CD14-positive monocyte (primary cell): ENCODE data around the gene ST7. TPM values are rescaled to one million over a fixed set of nuclear protein-coding genes. Genes with fewer than 3 reads are reported as not detected.

Experiments
- DNase-seq, 3 donors: peaks; one replicate each; pipeline ENCODE4 v3.0.0-alpha.2; 2011 to 2022
- H2AFZ ChIP-seq: 2 replicates; pipeline ENCODE4 v1.6.0; 2012; ENCODE audit warnings: mild to moderate bottlenecking, low read depth, low read length, inconsistent platforms; ENCODE audit not compliant: insufficient read depth, poor library complexity, severe bottlenecking
- H3K27ac ChIP-seq, 2 donors: 1 replicate in 1 of 2; 2 replicates in 1 of 2; pipeline ENCODE4 v1.5.1; 2012 to 2013; ENCODE audit warnings: low read length in 2 of 2, control low read depth in 1 of 2, inconsistent platforms in 1 of 2, low read depth in 1 of 2, mild to moderate bottlenecking in 1 of 2
- H3K27me3 ChIP-seq, 2 donors: one replicate each; pipeline versions ENCODE4 v1.6.0 to v1.6.1; 2011 to 2013; ENCODE audit warnings: low read length in 2 of 2; ENCODE audit not compliant: control insufficient read depth in 2 of 2, insufficient read depth in 2 of 2
- H3K36me3 ChIP-seq, 2 donors: replicated peaks in 1 of 2; 1 replicate in 1 of 2; 2 replicates in 1 of 2; pipeline versions ENCODE4 v1.5.1 to v1.6.1; 2012 to 2013; ENCODE audit warnings: low read length in 2 of 2, control low read depth in 1 of 2, inconsistent platforms in 1 of 2, mild to moderate bottlenecking in 1 of 2; ENCODE audit not compliant: insufficient read depth in 2 of 2, control insufficient read depth in 1 of 2
- H3K4me1 ChIP-seq, 2 donors: 1 replicate in 1 of 2; 2 replicates in 1 of 2; pipeline versions ENCODE4 v1.5.1 to v1.6.1; 2012 to 2013; ENCODE audit warnings: low read length in 2 of 2, control low read depth in 1 of 2, inconsistent platforms in 1 of 2, mild to moderate bottlenecking in 1 of 2, moderate library complexity in 1 of 2; ENCODE audit not compliant: insufficient read depth in 2 of 2, control insufficient read depth in 1 of 2
- H3K4me2 ChIP-seq: replicated peaks from 2 replicates; pipeline ENCODE3; 2012; ENCODE audit warnings: low read length, moderate library complexity, mild to moderate bottlenecking; ENCODE audit not compliant: poor library complexity, severe bottlenecking; ENCODE audit errors: extremely low read depth
- H3K4me3 ChIP-seq, 3 experiments: fragments of 200-600 bp in 1 of 3; sonication (generic) in 1 of 3; replicated peaks in 1 of 3; 1 replicate in 2 of 3; 2 replicates in 1 of 3; pipeline ENCODE4 v1.5.1; 2011 to 2013; ENCODE audit warnings: low read length in 3 of 3, mild to moderate bottlenecking in 3 of 3, control low read depth in 2 of 3, low read depth in 2 of 3, inconsistent platforms in 1 of 3, moderate library complexity in 1 of 3
- H3K79me2 ChIP-seq: 2 replicates; pipeline ENCODE4 v1.6.0; 2012; ENCODE audit warnings: mild to moderate bottlenecking, control low read depth, inconsistent platforms, low read length, moderate library complexity; ENCODE audit not compliant: insufficient read depth
- H3K9ac ChIP-seq: 2 replicates; pipeline ENCODE4 v1.6.0; 2017; ENCODE audit warnings: low read length, mild to moderate bottlenecking; ENCODE audit not compliant: insufficient read depth, poor library complexity, severe bottlenecking
- H3K9me3 ChIP-seq, 2 donors: replicated peaks in 1 of 2; 1 replicate in 1 of 2; 2 replicates in 1 of 2; pipeline versions ENCODE4 v1.5.1 to v1.6.1; 2012 to 2013; ENCODE audit warnings: low read length in 2 of 2, control low read depth in 1 of 2; ENCODE audit not compliant: control insufficient read depth in 1 of 2, insufficient read depth in 1 of 2
- H4K20me1 ChIP-seq: 2 replicates; pipeline ENCODE4 v1.6.0; 2012; ENCODE audit warnings: mild to moderate bottlenecking, low read length, control low read depth, moderate library complexity; ENCODE audit not compliant: insufficient read depth
- H3K27ac Mint-ChIP-seq, 7 donors: one replicate each; pipeline ENCODE4 v1.8.0; 2020; ENCODE audit warnings: mild to moderate bottlenecking in 7 of 7, mixed read lengths in 7 of 7, moderate library complexity in 6 of 7, inconsistent platforms in 2 of 7
- H3K27me3 Mint-ChIP-seq, 3 donors: one replicate each; pipeline ENCODE4 v1.8.0; 2021 to 2022; ENCODE audit warnings: low read depth in 3 of 3, mild to moderate bottlenecking in 3 of 3, mixed read lengths in 3 of 3, moderate library complexity in 3 of 3, inconsistent platforms in 1 of 3
- H3K36me3 Mint-ChIP-seq, 2 donors: one replicate each; pipeline ENCODE4 v1.8.0; 2020; ENCODE audit warnings: mixed read lengths in 2 of 2, inconsistent platforms in 1 of 2, mild to moderate bottlenecking in 1 of 2
- H3K4me1 Mint-ChIP-seq: one replicate; pipeline ENCODE4 v1.8.0; 2020; ENCODE audit warnings: mild to moderate bottlenecking, mixed read lengths
- H3K4me3 Mint-ChIP-seq, 2 donors: one replicate each; pipeline ENCODE4 v1.8.0; 2020; ENCODE audit warnings: mild to moderate bottlenecking in 2 of 2, mixed read lengths in 2 of 2, moderate library complexity in 1 of 2
- H3K9me3 Mint-ChIP-seq, 7 donors: one replicate each; pipeline ENCODE4 v1.8.0; 2020 to 2022; ENCODE audit warnings: mixed read lengths in 7 of 7, mild to moderate bottlenecking in 6 of 7, moderate library complexity in 6 of 7, inconsistent platforms in 2 of 7
- WGBS: methylation state at CpG from one replicate; pipeline ENCODE4 v1.1.5; 2013; ENCODE audit warnings: missing lambda C conversion rate; ENCODE audit not compliant: insufficient coverage; 5-methylcytosine and 5-hydroxymethylcytosine counted together
- intact Hi-C, 2 donors: fragments of 100-400 bp; cut with micrococcal nuclease; formaldehyde crosslinking; loops; one replicate each; pipeline versions ENCODE4 v1.15.0 to v1.15.1; 2023
- polyA plus RNA-seq, 3 donors: library from polyadenylated mRNA; depleted of rRNA in 1 of 3; unstranded in 2 of 3; stranded (reverse) in 1 of 3; fragments of 300-500 nt in 2 of 3; fragments of >200 nt in 1 of 3; fragmentation: Illumina TruSeq in 2 of 3; gene quantifications; 1 replicate in 2 of 3; 2 replicates in 1 of 3; pipeline ENCODE4 v1.2.3, GENCODE V29; 2012 to 2021
- TF ChIP-seq, protein P1 (sequence below): fragments of 200-600 bp; IDR thresholded peaks from one replicate; pipeline ENCODE4 v1.8.0; 2022; ENCODE audit warnings: antibody characterized with exemption, mild to moderate bottlenecking

ST7 gene
- polyA plus RNA-seq, 3 donors = 3.6 to 5.5 (median 4.1) TPM

GRCh38 chr7:116953906-116954838 lies 871 bp downstream of the ST7 start:
- Mint-ChIP-seq H3K4me1 (peaks cover 31% of the 10 kb centered on the region), H3K36me3 (peaks cover 0 to 2% of the 10 kb centered on the region in 2 donors), H3K27ac (peak overlapping the region; percentile 73 to 94 (median 88)), H3K9me3 (peaks cover 0 to 6% (median 2%) of the 10 kb centered on the region in 7 donors), H3K4me3 (peak overlapping the region; percentile 99), H3K27me3 (peaks cover 0 to 2% (median 2%) of the 10 kb centered on the region in 3 donors)
- Histone ChIP-seq H3K36me3 (no peaks in the 10 kb centered on the region), H3K79me2 (peaks cover 32% of the 10 kb centered on the region), H2AFZ (peak overlapping the region; percentile 90), H3K9ac (peak overlapping the region; percentile 94), H4K20me1 (no peaks in the 10 kb centered on the region), H3K9me3 (no peaks in the 10 kb centered on the region), H3K27me3 (no peaks in the 10 kb centered on the region), H3K4me3 (peak overlapping the region; percentile 52 to 91 (median 91)), H3K4me1 (peaks cover 14 to 24% of the 10 kb centered on the region in 2 donors), H3K27ac (peak overlapping the region; percentile 34 to 81), H3K4me2 (peak overlapping the region; percentile 89)
- TF ChIP-seq, protein P1, sequence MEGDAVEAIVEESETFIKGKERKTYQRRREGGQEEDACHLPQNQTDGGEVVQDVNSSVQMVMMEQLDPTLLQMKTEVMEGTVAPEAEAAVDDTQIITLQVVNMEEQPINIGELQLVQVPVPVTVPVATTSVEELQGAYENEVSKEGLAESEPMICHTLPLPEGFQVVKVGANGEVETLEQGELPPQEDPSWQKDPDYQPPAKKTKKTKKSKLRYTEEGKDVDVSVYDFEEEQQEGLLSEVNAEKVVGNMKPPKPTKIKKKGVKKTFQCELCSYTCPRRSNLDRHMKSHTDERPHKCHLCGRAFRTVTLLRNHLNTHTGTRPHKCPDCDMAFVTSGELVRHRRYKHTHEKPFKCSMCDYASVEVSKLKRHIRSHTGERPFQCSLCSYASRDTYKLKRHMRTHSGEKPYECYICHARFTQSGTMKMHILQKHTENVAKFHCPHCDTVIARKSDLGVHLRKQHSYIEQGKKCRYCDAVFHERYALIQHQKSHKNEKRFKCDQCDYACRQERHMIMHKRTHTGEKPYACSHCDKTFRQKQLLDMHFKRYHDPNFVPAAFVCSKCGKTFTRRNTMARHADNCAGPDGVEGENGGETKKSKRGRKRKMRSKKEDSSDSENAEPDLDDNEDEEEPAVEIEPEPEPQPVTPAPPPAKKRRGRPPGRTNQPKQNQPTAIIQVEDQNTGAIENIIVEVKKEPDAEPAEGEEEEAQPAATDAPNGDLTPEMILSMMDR = no peak
- DNase-seq = peak; percentile 14 to 45 (median 24)
- under 1% methylated on average over 53 of the region's 63 CpGs for WGBS
- intact Hi-C loops = no loop called here

- Histone ChIP-seq H3K9me3 (no peaks in the 10 kb centered on the region), H3K4me2 (peak overlapping the region; percentile 89), H4K20me1 (no peaks in the 10 kb centered on the region), H3K4me1 (peaks cover 14 to 20% of the 10 kb centered on the region in 2 donors), H3K9ac (no peak overlapping the region), H3K27ac (no peak overlapping the region), H3K36me3 (no peaks in the 10 kb centered on the region), H3K4me3 (no peak overlapping the region), H2AFZ (no peak overlapping the region), H3K27me3 (no peaks in the 10 kb centered on the region), H3K79me2 (peaks cover 37% of the 10 kb centered on the region)
- Mint-ChIP-seq H3K27ac (no peak overlapping the region), H3K9me3 (peaks cover 0 to 3% (median 0%) of the 10 kb centered on the region in 7 donors), H3K4me3 (no peak overlapping the region), H3K36me3 (peaks cover 0 to 3% of the 10 kb centered on the region in 2 donors), H3K27me3 (peaks cover 0 to 2% (median 2%) of the 10 kb centered on the region in 3 donors), H3K4me1 (peaks cover 31% of the 10 kb centered on the region)
- DNase-seq = no peak
- intact Hi-C loops = no loop called here
- TF ChIP-seq, protein P1 = no peak
These were observed 2.0 kb downstream of the ST7 start for GRCh38 chr7:116955340-116955739.
